ENCODE data around the gene PDLIM5. TPM values are rescaled to one million over a fixed set of nuclear protein-coding genes. Genes with fewer than 3 reads are reported as not detected.

PDLIM5 gene
- total RNA-seq, 1 experiment from 2014 or later, result 58.0 TPM

- no peak overlapping the region for H3K4me3 Mint-ChIP-seq
- H2BK20ac ChIP-seq (ENCODE audit: low read depth, low read length, poor library complexity, severe bottlenecking), result no peak overlapping the region
- no peak overlapping the region for H4K91ac ChIP-seq (ENCODE audit: insufficient read length, low read depth, low read length)
- H2AK5ac ChIP-seq (ENCODE audit: insufficient read length, low read length), result no peak overlapping the region
- H3K4me2 ChIP-seq (ENCODE audit: insufficient read depth, insufficient read length, low read length), result no peak overlapping the region
- no peak overlapping the region for H3K27ac ChIP-seq (ENCODE audit: insufficient read length, low read depth, low read length)
- H3K79me2 ChIP-seq (ENCODE audit: insufficient read depth, low read length), result no peaks in the 10 kb centered on the region
- no peak overlapping the region for H3K14ac ChIP-seq (ENCODE audit: insufficient read depth, low read length)
- H2BK15ac ChIP-seq (ENCODE audit: low read depth, low read length), result no peak overlapping the region
- no peaks in the 10 kb centered on the region for H4K20me1 ChIP-seq (ENCODE audit: control insufficient read depth, insufficient read depth, insufficient read length)
- H3K4me1 ChIP-seq (ENCODE audit: insufficient read depth, low read length), result no peaks in the 10 kb centered on the region
- H2AFZ ChIP-seq (ENCODE audit: low read length), result no peak overlapping the region
- no peak overlapping the region for H3K27ac Mint-ChIP-seq
- H3K27me3 Mint-ChIP-seq (ENCODE audit: low read depth), result no peaks in the 10 kb centered on the region
- no peaks in the 10 kb centered on the region; a peak in 1 of 5 replicates for H3K9me3 Mint-ChIP-seq
- H4K5ac ChIP-seq (ENCODE audit: insufficient read length, low read depth, low read length), result no peak overlapping the region
- H3K36me3 Mint-ChIP-seq (ENCODE audit: insufficient read depth in 1 of 3, low read depth in 3 of 3), result no peaks in the 10 kb centered on the region
- H3K27me3 ChIP-seq (ENCODE audit: insufficient read depth, low read length), result no peaks in the 10 kb centered on the region
- H3K23me2 ChIP-seq (ENCODE audit: insufficient read length, low read depth, low read length, poor library complexity, severe bottlenecking), result no peaks in the 10 kb centered on the region
- no peaks in the 10 kb centered on the region for H3K4me1 Mint-ChIP-seq
- no peak for TF ChIP-seq CTCF (conservative IDR thresholded peaks at IDR 0.05)
- no peak overlapping the region for H3K56ac ChIP-seq (ENCODE audit: insufficient read length, low read depth, low read length)
- no peak overlapping the region for H3K18ac ChIP-seq (ENCODE audit: insufficient read length, low read depth, low read length)
- no peak overlapping the region for H2BK5ac ChIP-seq (ENCODE audit: insufficient read length, low read length)
- H3K4ac ChIP-seq (ENCODE audit: low read depth, low read length), result no peak overlapping the region
- no peak overlapping the region for H2BK120ac ChIP-seq (ENCODE audit: low read depth, low read length, poor library complexity, severe bottlenecking)
- H2BK12ac ChIP-seq (ENCODE audit: insufficient read length, low read depth, low read length), result no peak overlapping the region
- no peaks in the 10 kb centered on the region for H3K9me3 ChIP-seq (ENCODE audit: control insufficient read depth, low read depth, low read length)
- no peak overlapping the region for H3T11ph ChIP-seq (ENCODE audit: low read length)
- H3K9ac ChIP-seq (ENCODE audit: extremely low read depth, insufficient read length, low read length), result no peak overlapping the region
- H3K79me1 ChIP-seq (ENCODE audit: insufficient read depth, low read depth, low read length, poor library complexity, severe bottlenecking), result no peaks in the 10 kb centered on the region
- no peak overlapping the region for H4K8ac ChIP-seq (replicated peaks; ENCODE audit: insufficient read length, low read depth, low read length)
- no peak for DNase-seq
- no peak overlapping the region for H3K23ac ChIP-seq (ENCODE audit: insufficient read length, low read depth, low read length)
Observed at GRCh38 chr4:94698187-94698586, 246.4 kb downstream of the PDLIM5 start.

All from H9 (cell line).